SK-N-SH (cell line): ENCODE data around the gene AHR. TPM values are rescaled to one million over a fixed set of nuclear protein-coding genes. Genes with fewer than 3 reads are reported as not detected.

Experiments used
- CTCF ChIA-PET: fragments of 300-600, 350-600 bp; formaldehyde crosslinking; extraction: SDS; loops from one replicate; lab custom pipeline; 2021; lab: Yijun Ruan, JAX
- POLR2A ChIA-PET: fragments of 350-600 bp; sonication (Branson Sonifier 250); formaldehyde crosslinking; extraction: SDS; loops from one replicate; lab custom pipeline; 2020; ENCODE audit warnings: antibody characterized with exemption, inconsistent platforms; lab: Yijun Ruan, JAX
- DNase-seq: peaks from one replicate; pipeline ENCODE4 v3.0.0; 2012
- H2AFZ ChIP-seq: fragments of 200-600 bp; sonication (generic); 2 replicates; pipeline ENCODE4 v1.8.1; 2016; ENCODE audit warnings: antibody characterized with exemption, mild to moderate bottlenecking, low read depth
- H3F3A ChIP-seq: fragments of 200-600 bp; sonication (generic); replicated peaks from 2 replicates; pipeline ENCODE3; 2016; ENCODE audit warnings: antibody characterized with exemption, mild to moderate bottlenecking; ENCODE audit not compliant: insufficient read depth
- H3K27ac ChIP-seq, 2 experiments: fragments of 200-500 bp in 1 of 2; fragments of 200-600 bp in 1 of 2; sonication (Bioruptor generic) in 1 of 2; sonication (generic), shearing (Covaris generic) in 1 of 2; 2 replicates each; pipeline versions ENCODE4 v1.5.1 to v1.6.1; 2014 to 2016; ENCODE audit warnings: low read depth in 2 of 2, inconsistent platforms in 1 of 2, low read length in 1 of 2, mild to moderate bottlenecking in 1 of 2, mixed read lengths in 1 of 2
- H3K27me3 ChIP-seq: fragments of 200-600 bp; sonication (generic), shearing (Covaris generic); 2 replicates; pipeline ENCODE4 v1.6.1; 2016; ENCODE audit warnings: mixed run types; ENCODE audit not compliant: insufficient read depth
- H3K36me3 ChIP-seq, 2 experiments: fragments of 200-500 bp in 1 of 2; fragments of 200-600 bp in 1 of 2; sonication (Bioruptor generic) in 1 of 2; sonication (generic) in 1 of 2; replicated peaks in 1 of 2; 2 replicates each; pipeline versions ENCODE3 to v1.5.1; 2014 to 2016; ENCODE audit warnings: low read length in 1 of 2, mild to moderate bottlenecking in 1 of 2; ENCODE audit not compliant: insufficient read depth in 2 of 2, control insufficient read depth in 1 of 2
- H3K4me1 ChIP-seq, 2 experiments: fragments of 200-500 bp in 1 of 2; fragments of 200-600 bp in 1 of 2; sonication (Bioruptor generic) in 1 of 2; sonication (generic), shearing (Covaris generic) in 1 of 2; 2 replicates each; pipeline versions ENCODE4 v1.5.1 to v1.6.1; 2014 to 2016; ENCODE audit warnings: low read depth in 1 of 2, low read length in 1 of 2, mixed run types in 1 of 2; ENCODE audit not compliant: insufficient read depth in 2 of 2, control insufficient read depth in 1 of 2
- H3K4me2 ChIP-seq: fragments of 200-600 bp; sonication (generic), shearing (Covaris generic); 2 replicates; pipeline ENCODE4 v1.6.1; 2017; ENCODE audit warnings: mixed run types
- H3K4me3 ChIP-seq, 2 experiments: fragments of 200-500 bp in 1 of 2; fragments of 200-600 bp in 1 of 2; sonication (Bioruptor generic) in 1 of 2; sonication (generic), shearing (Covaris generic) in 1 of 2; 2 replicates each; pipeline versions ENCODE4 v1.5.1 to v1.8.1; 2014 to 2016; ENCODE audit warnings: low read depth in 2 of 2, inconsistent platforms in 1 of 2, low read length in 1 of 2, mild to moderate bottlenecking in 1 of 2, mixed read lengths in 1 of 2, moderate library complexity in 1 of 2
- H3K79me2 ChIP-seq: fragments of 200-600 bp; sonication (generic); 2 replicates; pipeline ENCODE4 v1.8.1; 2017; ENCODE audit warnings: mild to moderate bottlenecking; ENCODE audit not compliant: insufficient read depth
- H3K9ac ChIP-seq: fragments of 200-600 bp; sonication (generic); 2 replicates; pipeline ENCODE4 v1.6.1; 2017; ENCODE audit warnings: mixed run types
- H3K9me2 ChIP-seq: fragments of 200-600 bp; sonication (generic); 2 replicates; pipeline ENCODE4 v1.6.1; 2017; ENCODE audit warnings: mixed run types
- H3K9me3 ChIP-seq: fragments of 200-600 bp; sonication (generic); 2 replicates; pipeline ENCODE4 v1.6.1; 2017; ENCODE audit warnings: mixed run types, mild to moderate bottlenecking, moderate library complexity
- H4K20me1 ChIP-seq: fragments of 200-600 bp; sonication (generic); 2 replicates; pipeline ENCODE4 v1.6.1; 2017; ENCODE audit warnings: mild to moderate bottlenecking, mixed run types; ENCODE audit not compliant: insufficient read depth
- CHD2 ChIP-seq: fragments of 150-350 bp; IDR thresholded peaks from 2 replicates; pipeline ENCODE4 v1.6.1; 2018; ENCODE audit warnings: low read length; ENCODE audit not compliant: partially characterized antibody
- CTCF ChIP-seq: fragments of 200-600 bp; sonication (generic); IDR thresholded peaks from 2 replicates; pipeline ENCODE4 v1.6.1; 2017; ENCODE audit warnings: antibody characterized with exemption, mild to moderate bottlenecking, moderate library complexity
- ELF1 ChIP-seq: IDR thresholded peaks from 2 replicates; pipeline ENCODE4 v1.4.0; 2012
- EP300 ChIP-seq, 2 experiments: IDR thresholded peaks; 2 replicates each; pipeline versions ENCODE4 v1.4.0 to v1.6.1; 2012; ENCODE audit warnings: borderline replicate concordance in 1 of 2, low read depth in 1 of 2, low read length in 1 of 2
- FOSL2 ChIP-seq: IDR thresholded peaks from 2 replicates; pipeline ENCODE4 v1.4.0; 2012; ENCODE audit warnings: low read depth, mild to moderate bottlenecking, moderate library complexity, borderline replicate concordance
- FOXM1 ChIP-seq: IDR thresholded peaks from 2 replicates; pipeline ENCODE4 v1.4.0; 2012; ENCODE audit warnings: low read depth, mild to moderate bottlenecking
- GATA2 ChIP-seq: sonication (generic); formaldehyde crosslinking; IDR thresholded peaks from 2 replicates; pipeline ENCODE4 v1.5.0; 2020; ENCODE audit warnings: mild to moderate bottlenecking, missing genetic modification reagents
- JUND ChIP-seq: IDR thresholded peaks from 2 replicates; pipeline ENCODE4 v1.4.0; 2012
- MEF2A ChIP-seq: IDR thresholded peaks from 2 replicates; pipeline ENCODE4 v1.4.0; 2012; ENCODE audit warnings: low read depth, borderline replicate concordance
- MXI1 ChIP-seq: IDR thresholded peaks from 2 replicates; pipeline ENCODE4 v1.6.1; 2012; ENCODE audit warnings: mild to moderate bottlenecking, low read depth, low read length, improper control_type of control experiment
- POLR2AphosphoS5 ChIP-seq: IDR thresholded peaks from 2 replicates; pipeline ENCODE4 v1.6.1; 2012; ENCODE audit warnings: low read depth, low read length
- RAD21 ChIP-seq: IDR thresholded peaks from 2 replicates; pipeline ENCODE4 v1.6.1; 2012; ENCODE audit warnings: mild to moderate bottlenecking, low read length
- TAF1 ChIP-seq: IDR thresholded peaks from 2 replicates; pipeline ENCODE4 v1.6.1; 2012; ENCODE audit warnings: low read depth, mild to moderate bottlenecking, low read length, moderate library complexity, borderline replicate concordance
- TCF12 ChIP-seq: IDR thresholded peaks from 2 replicates; pipeline ENCODE4 v1.4.0; 2012
- TEAD4 ChIP-seq: IDR thresholded peaks from 2 replicates; pipeline ENCODE4 v1.4.0; 2012; ENCODE audit warnings: mild to moderate bottlenecking, borderline replicate concordance; ENCODE audit not compliant: insufficient read depth
- USF2 ChIP-seq: fragments of 150-350 bp; IDR thresholded peaks from 2 replicates; pipeline ENCODE4 v1.6.1; 2017; ENCODE audit warnings: antibody characterized with exemption, low read length, low read depth, borderline replicate concordance
- YY1 ChIP-seq: IDR thresholded peaks from 2 replicates; pipeline ENCODE4 v1.4.0; 2012; ENCODE audit warnings: low read depth, mild to moderate bottlenecking
- WGBS: methylation state at CpG from one replicate; pipeline ENCODE4 v1.1.6; 2017; ENCODE audit warnings: low lambda C conversion rate; 5-methylcytosine and 5-hydroxymethylcytosine counted together
- polyA plus RNA-seq, 3 experiments: library from polyadenylated mRNA; depleted of rRNA; stranded (reverse); fragments of >200 nt; gene quantifications; 2 replicates each; pipeline ENCODE4 v1.2.3, GENCODE V29; 2012
- TF ChIP-seq, protein P1 (sequence below): IDR thresholded peaks from 2 replicates; pipeline ENCODE4 v1.4.0; 2012; ENCODE audit warnings: low read depth, borderline replicate concordance
- TF ChIP-seq, protein P2 (sequence below): IDR thresholded peaks from 2 replicates; pipeline ENCODE4 v1.4.0; 2012; ENCODE audit warnings: low read depth, borderline replicate concordance
- TF ChIP-seq, protein P3 (sequence below): IDR thresholded peaks from 2 replicates; pipeline ENCODE4 v1.4.0; 2012; ENCODE audit warnings: low read depth

AHR gene
- polyA plus RNA-seq, 1 of the 3 experiments (the other 2 are of a cell fraction): not detected

DNA sequence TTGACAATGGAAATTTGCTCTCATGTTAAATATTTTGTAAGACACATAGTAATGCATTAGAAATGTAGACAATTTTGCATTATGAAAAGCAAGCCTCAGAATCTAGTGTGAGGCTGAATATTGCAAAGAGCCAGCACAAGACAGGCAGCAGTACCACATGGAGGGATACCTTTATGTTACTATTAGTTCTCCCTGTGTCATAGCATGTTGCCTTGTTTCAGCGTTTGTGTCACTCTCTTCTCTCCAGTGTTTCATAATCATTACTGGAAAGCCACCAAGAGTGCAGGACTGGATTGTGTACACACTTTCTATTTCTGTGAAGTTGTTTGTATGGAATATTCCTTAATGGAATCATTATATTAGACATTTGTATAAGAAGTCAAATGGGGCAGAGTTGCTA, 8.5 kb downstream of the AHR start:
- WGBS: 0% methylated on average over 1 of the region's 1 CpG
- no peak overlapping the region for H2AFZ ChIP-seq
- peaks cover 5% of the 10 kb centered on the region for H3F3A ChIP-seq
- ChIA-PET POLR2A (no interaction called here), CTCF (interaction anchor here (0.7 to 1.2 kb wide), 2 partner anchors 324 to 346 kb away, joined by 3 read pairs; no protein-coding TSS in a partner anchor)
- H3K27ac ChIP-seq: no peak overlapping the region
- no peaks in the 10 kb centered on the region for H3K9me3 ChIP-seq
- DNase-seq: no peak
- H3K4me2 ChIP-seq: no peak overlapping the region
- peaks cover 0 to 8% of the 10 kb centered on the region in 2 experiments; a peak in 1 of 4 replicates for H3K4me1 ChIP-seq
- no peaks in the 10 kb centered on the region for H3K36me3 ChIP-seq
- H4K20me1 ChIP-seq: no peaks in the 10 kb centered on the region
- no peak overlapping the region for H3K9ac ChIP-seq
- peaks cover 60% of the 10 kb centered on the region; the same call in 1 of the 2 replicates for H3K27me3 ChIP-seq
- no peaks in the 10 kb centered on the region for H3K9me2 ChIP-seq
- no peaks in the 10 kb centered on the region for H3K79me2 ChIP-seq
- no peak overlapping the region for H3K4me3 ChIP-seq
- TF ChIP-seq ELF1: no peak
- no peak for TF ChIP-seq RAD21
- TF ChIP-seq YY1: no peak
- no peak for TF ChIP-seq EP300 (IDR thresholded peaks at IDR 0.05; ENCODE audit: borderline replicate concordance in 1 of 2, low read depth in 1 of 2, low read length in 1 of 2)
- TF ChIP-seq FOSL2: no peak
- TF ChIP-seq FOXM1: no peak
- no peak for TF ChIP-seq TEAD4
- TF ChIP-seq, protein P1, sequence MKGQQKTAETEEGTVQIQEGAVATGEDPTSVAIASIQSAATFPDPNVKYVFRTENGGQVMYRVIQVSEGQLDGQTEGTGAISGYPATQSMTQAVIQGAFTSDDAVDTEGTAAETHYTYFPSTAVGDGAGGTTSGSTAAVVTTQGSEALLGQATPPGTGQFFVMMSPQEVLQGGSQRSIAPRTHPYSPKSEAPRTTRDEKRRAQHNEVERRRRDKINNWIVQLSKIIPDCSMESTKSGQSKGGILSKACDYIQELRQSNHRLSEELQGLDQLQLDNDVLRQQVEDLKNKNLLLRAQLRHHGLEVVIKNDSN: no peak
- no peak for TF ChIP-seq CTCF
- no peak for TF ChIP-seq GATA2 (CRISPR knock-in tag)
- no peak for TF ChIP-seq TAF1
- TF ChIP-seq POLR2AphosphoS5: no peak
- TF ChIP-seq USF2: no peak
- no peak for TF ChIP-seq MXI1
- TF ChIP-seq TCF12: no peak
- TF ChIP-seq, protein P2, sequence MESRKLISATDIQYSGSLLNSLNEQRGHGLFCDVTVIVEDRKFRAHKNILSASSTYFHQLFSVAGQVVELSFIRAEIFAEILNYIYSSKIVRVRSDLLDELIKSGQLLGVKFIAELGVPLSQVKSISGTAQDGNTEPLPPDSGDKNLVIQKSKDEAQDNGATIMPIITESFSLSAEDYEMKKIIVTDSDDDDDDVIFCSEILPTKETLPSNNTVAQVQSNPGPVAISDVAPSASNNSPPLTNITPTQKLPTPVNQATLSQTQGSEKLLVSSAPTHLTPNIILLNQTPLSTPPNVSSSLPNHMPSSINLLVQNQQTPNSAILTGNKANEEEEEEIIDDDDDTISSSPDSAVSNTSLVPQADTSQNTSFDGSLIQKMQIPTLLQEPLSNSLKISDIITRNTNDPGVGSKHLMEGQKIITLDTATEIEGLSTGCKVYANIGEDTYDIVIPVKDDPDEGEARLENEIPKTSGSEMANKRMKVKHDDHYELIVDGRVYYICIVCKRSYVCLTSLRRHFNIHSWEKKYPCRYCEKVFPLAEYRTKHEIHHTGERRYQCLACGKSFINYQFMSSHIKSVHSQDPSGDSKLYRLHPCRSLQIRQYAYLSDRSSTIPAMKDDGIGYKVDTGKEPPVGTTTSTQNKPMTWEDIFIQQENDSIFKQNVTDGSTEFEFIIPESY: no peak
- no peak for TF ChIP-seq CHD2
- no peak for TF ChIP-seq JUND
- no peak for TF ChIP-seq MEF2A
- TF ChIP-seq, protein P3, sequence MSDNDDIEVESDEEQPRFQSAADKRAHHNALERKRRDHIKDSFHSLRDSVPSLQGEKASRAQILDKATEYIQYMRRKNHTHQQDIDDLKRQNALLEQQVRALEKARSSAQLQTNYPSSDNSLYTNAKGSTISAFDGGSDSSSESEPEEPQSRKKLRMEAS: no peak
